ENCODE results near the gene RAD18. TPM values are rescaled to one million over a fixed set of nuclear protein-coding genes. Genes with fewer than 3 reads are reported as not detected.

The RAD18 gene
- total and polyA plus RNA-seq, 9 donors = 2.9 to 9.2 (median 7.8) TPM

DNA sequence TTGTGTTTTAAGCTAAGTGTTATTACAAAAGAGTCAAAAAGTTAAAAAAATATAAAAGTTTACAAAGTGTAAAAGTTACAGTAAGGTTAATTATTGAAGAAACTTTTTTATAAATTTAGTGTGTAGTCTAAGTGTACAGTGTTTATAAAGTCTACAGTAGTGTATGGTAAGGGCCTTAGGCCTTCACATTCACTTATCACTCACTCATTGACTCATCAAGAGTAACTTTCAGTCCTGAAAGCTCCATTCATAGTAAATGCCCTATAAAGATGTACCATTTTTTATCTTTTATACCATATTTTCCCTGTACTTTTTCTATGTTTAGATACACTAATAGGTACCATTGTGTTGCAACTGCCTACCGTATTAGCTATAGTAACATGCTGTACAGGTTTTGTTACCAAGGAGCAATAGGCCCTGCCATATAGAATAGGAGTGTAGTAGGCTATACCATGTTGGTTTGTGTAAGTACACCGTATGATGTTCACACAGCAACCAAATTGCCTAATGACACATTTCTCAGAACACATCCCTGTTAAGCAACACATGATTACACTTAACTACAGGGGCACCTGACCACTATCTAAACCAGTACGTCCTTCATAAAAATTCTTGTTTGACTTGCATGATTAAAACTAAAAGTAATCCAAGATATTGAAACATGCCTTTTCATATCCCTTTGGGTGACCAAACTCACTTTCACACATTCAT lies 17.2 kb downstream of the RAD18 start:
- Histone ChIP-seq H3K4me1 (ENCODE audit: insufficient read depth) (no peaks in the 10 kb centered on the region), H3K4me3 (no peak overlapping the region), H3K27ac (no peak overlapping the region), H3K9me3 (no peaks in the 10 kb centered on the region), H3K27me3 (no peaks in the 10 kb centered on the region), H3K36me3 (no peaks in the 10 kb centered on the region)
- no peak for DNase-seq
- intact Hi-C loops (cut with DNase I) = no loop called here
- TF ChIP-seq CTCF (IDR thresholded peaks at IDR 0.05) (no peak), POLR2A (IDR thresholded peaks at IDR 0.05) (no peak), EP300 (IDR thresholded peaks at IDR 0.05) (no peak)
- 80 to 98% (median 94%) methylated on average over 3 of the region's 3 CpGs for WGBS, 3 donors

- Histone ChIP-seq H3K9me3 (no peaks in the 10 kb centered on the region), H3K4me1 (ENCODE audit: insufficient read depth) (no peaks in the 10 kb centered on the region), H3K4me3 (no peak overlapping the region), H3K27ac (no peak overlapping the region), H3K27me3 (no peaks in the 10 kb centered on the region), H3K36me3 (no peaks in the 10 kb centered on the region)
- 83 to 92% (median 90%) methylated on average over 4 of the region's 4 CpGs for WGBS, 3 donors
- no peak for DNase-seq
- TF ChIP-seq EP300 (IDR thresholded peaks at IDR 0.05) (no peak), POLR2A (IDR thresholded peaks at IDR 0.05) (no peak), CTCF (IDR thresholded peaks at IDR 0.05) (no peak)
- intact Hi-C loops (cut with DNase I) = no loop called here
These were observed 20.4 kb downstream of the RAD18 start for GRCh38 chr3:8942746-8943488.

DNA sequence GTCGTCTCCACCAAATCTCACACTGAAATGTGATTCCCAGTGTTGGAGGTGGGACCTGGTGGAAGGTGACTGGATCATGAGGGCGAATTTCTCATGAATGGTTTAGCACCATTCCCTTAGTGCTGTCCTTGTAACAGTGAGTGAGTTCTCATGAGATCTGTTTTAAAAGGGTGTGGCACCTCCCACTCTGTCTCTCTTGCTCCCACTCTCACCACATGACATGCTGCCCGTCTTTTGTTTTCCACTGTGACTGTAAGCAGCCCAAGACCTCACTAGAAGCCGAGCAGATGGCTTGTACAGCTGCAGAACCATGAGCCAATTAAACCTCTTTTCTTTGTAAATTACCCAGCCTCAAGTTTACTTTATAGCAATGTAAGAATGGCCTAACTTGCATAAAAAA lies 21.2 kb downstream of the RAD18 start:
- peaks cover 1% of the 10 kb centered on the region for H3K4me1 ChIP-seq (ENCODE audit: insufficient read depth)
- H3K36me3 ChIP-seq = no peaks in the 10 kb centered on the region
- no peaks in the 10 kb centered on the region for H3K27me3 ChIP-seq
- TF ChIP-seq CTCF (IDR thresholded peaks at IDR 0.05) (no peak), POLR2A (IDR thresholded peaks at IDR 0.05) (no peak), EP300 (IDR thresholded peaks at IDR 0.05) (no peak)
- WGBS, 3 donors = 95 to 98% (median 97%) methylated on average over 4 of the region's 4 CpGs
- H3K9me3 ChIP-seq = no peaks in the 10 kb centered on the region
- no peak overlapping the region for H3K4me3 ChIP-seq
- intact Hi-C loops (cut with DNase I) = no loop called here
- no peak for DNase-seq
- no peak overlapping the region for H3K27ac ChIP-seq

DNA sequence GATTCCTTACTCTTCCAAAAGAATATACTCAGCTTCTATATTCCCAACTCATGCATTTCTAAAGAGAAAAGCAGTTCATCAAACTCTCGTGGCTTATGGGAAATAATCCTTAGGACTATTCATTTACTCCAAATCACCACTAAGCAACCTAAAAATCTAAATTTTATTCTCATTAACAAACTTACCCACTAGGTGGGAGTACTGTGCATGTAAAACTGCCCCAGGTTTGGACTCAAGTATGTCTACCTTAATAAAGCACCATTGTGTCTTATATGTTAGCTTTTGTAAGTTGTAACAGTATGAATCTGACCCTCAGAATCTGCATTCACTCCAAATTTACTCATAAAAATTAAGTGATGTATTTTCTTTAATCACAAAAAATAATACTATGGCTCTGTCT lies 25.3 kb downstream of the RAD18 start:
- no peak for DNase-seq
- Histone ChIP-seq H3K27me3 (no peaks in the 10 kb centered on the region), H3K4me3 (no peak overlapping the region), H3K9me3 (no peaks in the 10 kb centered on the region), H3K27ac (no peak overlapping the region), H3K36me3 (no peaks in the 10 kb centered on the region), H3K4me1 (ENCODE audit: insufficient read depth) (peaks cover 1% of the 10 kb centered on the region)
- 51 to 69% (median 67%) methylated on average over 1 of the region's 1 CpG for WGBS, 3 donors
- intact Hi-C loops (cut with DNase I) = no loop called here
- TF ChIP-seq EP300 (IDR thresholded peaks at IDR 0.05) (no peak), POLR2A (IDR thresholded peaks at IDR 0.05) (no peak), CTCF (IDR thresholded peaks at IDR 0.05) (no peak)

All from ovary (tissue), 9 donors.